HK-2 (cell line): ENCODE measurements around the gene LURAP1L.

Experiments used
- DNase-seq: peaks from one replicate; pipeline ENCODE4 v3.0.0-alpha.2; 2018; ENCODE audit not compliant: unreplicated experiment

The LURAP1L gene

GRCh38 chr9:12776513-12777055 lies 1.8 kb downstream of the LURAP1L start:
- no peak for DNase-seq

DNA sequence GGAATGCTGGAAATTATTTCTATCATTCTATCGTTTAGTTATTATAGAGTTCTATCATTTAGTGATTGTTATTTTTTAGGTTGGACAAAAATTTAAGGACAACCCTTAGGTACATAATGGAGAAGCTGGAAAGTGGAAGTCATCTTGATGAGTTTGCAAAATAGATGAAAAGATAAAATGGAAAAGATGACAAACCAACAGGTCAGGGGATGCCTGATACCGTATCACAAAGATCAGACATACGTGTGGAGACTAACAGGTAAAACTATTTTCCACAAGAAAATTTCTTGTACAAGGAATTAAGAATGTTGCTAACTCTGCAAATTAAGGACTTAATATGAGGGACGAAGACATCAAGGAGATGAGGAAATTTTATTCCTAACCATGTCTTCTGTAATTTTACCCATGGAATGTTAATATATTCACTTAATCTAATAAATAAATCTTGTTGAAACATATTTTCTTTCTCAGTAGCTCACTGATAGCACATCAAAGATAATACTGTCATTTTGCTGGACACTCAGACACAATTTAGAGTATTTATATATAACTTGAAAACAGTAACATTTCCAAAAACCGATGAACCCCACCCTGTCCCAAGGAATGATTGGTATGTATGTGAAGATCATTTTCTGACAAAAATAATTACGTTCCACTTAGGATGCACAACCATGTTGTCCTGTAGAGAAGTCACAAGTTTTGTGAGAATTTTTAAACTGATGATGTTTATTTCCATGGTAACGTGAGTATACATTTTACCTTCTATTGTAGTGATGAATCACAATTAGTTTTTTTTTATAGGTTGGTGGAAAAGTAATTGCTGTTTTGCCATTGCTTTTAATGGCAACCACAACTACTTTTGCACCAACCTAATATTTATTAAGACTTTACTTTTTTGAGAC lies 2.6 kb downstream of the LURAP1L start:
- DNase-seq = no peak

DNA sequence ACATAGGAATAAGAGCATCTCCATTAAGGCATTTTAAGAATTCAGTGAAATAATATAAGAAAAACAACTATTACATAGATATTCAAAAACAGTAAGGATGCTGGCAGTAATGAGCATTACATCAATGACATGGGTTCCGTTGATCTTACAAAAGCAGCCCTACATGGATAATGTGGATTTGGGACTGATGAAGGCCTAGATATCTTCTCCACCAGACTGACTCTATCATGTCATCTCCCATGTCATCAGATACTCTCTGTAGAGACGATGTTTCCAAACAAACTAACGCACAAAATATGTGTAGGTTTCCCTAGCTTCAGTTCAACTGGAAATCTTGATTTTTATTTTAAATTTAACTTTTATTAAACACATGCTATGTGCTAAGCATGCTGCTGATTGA lies 3.6 kb downstream of the LURAP1L start:
- DNase-seq = no peak

- no peak for DNase-seq
These were observed 6.5 kb downstream of the LURAP1L start for GRCh38 chr9:12781226-12781733.

- DNase-seq = no peak
These were observed 9.1 kb downstream of the LURAP1L start for GRCh38 chr9:12783767-12784460.

DNA sequence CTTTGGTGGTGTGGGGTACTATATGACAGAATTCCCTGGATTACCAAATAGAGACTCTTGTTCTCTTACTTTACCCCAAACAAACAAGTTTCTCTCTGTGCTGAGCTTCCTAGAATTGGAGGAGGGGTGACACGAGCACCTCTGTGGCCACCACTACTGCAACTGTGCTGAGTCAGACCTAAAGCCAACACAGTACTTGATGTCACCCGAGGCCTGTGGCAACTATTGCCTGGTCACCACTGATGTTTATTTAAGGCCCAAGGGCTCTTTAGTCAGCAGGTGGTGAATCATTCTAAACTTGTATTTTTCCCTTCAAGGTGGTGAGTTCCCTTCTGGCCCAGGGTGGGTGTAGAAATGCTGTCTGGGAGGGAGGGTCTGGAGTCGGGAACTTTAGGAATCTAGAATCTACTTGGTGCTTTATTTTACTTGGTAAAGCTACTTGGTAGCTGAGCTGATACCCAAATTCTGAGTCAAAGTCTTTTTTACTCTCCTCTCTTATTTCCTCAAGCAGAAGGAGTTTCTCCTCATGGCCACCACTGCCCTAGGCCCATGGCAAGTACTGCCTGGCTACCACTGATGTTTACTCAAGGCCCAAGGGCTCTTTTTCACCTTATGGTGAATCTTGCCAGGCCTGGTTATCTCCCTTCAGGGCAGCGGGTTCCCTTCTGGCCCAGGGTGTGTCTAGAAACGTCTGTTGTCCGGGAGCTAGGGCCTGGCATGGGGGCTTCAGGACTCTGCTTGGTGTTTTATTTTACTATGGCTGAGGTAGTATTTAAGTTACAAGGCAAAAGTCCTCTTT lies 9.8 kb downstream of the LURAP1L start:
- DNase-seq = peak; percentile 62

DNA sequence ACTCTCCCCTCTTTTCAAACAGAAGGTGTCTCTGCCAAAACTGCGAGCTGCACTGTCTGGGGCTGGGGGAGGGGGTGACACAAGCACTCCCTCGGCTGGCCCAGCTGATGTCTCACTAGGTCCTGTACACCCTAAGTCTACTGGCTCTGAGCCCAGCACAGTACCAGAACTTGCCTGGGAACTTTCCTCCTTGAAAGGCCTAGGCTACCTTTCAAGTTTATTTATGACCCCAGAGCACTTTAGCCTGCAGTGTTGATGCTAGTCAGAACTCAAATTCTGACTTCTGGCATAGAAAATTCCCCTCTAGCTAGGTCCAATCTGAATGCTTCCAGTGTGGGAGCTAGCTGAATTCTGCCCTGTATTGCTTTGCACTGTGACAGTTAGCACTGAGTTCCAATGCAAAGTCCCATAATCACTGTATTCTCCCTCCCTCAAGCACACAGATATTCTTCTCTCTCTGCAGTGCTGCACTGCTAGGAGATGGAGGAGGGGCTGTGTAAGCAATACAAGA lies 10.5 kb downstream of the LURAP1L start:
- peak; percentile 1 for DNase-seq

- no peak for DNase-seq
These were observed 11.1 kb downstream of the LURAP1L start for GRCh38 chr9:12785941-12786340.

- DNase-seq = no peak
These were observed 15.2 kb downstream of the LURAP1L start for GRCh38 chr9:12790001-12790400.

DNA sequence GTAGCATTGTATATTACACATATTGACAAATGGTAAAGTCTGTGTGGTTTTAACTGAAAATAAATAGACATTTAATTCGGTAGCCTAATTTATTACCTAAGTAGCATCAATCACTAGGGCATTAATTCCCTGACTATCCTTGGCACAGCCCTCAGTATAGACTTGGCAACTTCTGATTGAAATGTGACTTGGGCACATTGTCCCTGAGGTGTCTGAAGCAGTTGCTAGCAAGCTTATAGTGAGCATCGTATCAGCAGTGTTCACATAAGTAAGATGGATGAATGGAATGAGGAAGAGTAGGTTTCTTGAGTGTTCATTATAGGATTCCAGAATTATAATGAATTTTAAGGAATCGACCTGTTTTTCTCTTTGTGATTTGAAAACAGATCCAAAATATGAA lies 16.1 kb downstream of the LURAP1L start:
- DNase-seq = no peak

- no peak for DNase-seq
These were observed 19.4 kb downstream of the LURAP1L start for GRCh38 chr9:12794101-12794799.

- no peak for DNase-seq
These were observed 21.8 kb downstream of the LURAP1L start for GRCh38 chr9:12796601-12797000.

GRCh38 chr9:12797037-12797436 lies 22.2 kb downstream of the LURAP1L start:
- no peak for DNase-seq

DNA sequence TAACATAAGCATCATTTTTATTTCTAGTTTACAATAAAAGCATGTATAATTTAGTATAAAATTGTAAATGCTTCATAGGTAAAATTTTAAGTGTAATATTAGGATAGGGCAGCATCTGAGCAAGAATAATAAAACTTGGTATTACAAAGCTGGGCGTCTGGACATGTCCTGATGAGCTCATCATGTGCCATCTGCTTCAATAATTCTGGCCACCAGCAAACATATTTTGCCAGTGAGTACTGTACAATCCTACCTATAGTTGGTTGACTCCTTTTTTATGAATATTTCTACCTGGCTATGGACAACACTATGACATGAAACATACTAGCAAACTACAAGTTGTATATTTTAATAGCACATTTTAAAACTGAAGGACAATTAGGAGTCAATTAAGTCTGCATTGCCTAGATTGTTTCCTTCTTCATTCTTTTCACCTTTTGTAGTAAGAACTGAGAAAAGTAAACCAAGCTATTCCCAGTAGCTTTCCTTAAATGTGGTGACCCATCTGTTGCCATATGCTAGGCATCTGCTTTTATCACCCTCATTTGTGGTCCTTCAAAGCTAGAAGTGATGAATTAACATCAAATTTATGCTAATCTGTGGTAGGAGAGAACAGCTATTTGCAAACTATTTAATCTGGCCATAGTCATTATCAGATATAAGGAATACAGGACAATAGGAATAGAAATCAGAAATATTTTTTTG lies 23.4 kb downstream of the LURAP1L start:
- DNase-seq = no peak

DNA sequence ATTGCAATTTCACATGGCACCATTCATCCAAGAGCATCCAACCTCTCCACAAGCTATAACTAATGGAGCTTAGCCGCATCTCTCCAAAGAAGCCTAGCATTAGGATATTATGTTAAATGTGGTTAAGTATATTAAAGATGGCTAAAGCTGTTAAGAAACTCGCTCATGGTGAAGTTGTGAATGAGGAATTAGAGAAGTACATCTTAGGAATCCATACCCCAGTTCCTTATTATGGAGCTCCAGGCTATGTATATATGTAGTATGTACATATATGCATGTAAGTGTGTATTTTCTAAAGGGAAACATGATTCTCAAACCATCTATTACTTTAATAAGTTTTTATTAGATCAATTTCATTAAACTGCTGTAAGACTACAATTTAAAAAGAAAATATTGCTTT lies 26.4 kb downstream of the LURAP1L start:
- DNase-seq = no peak

GRCh38 chr9:12801663-12802062 lies 26.8 kb downstream of the LURAP1L start:
- DNase-seq = no peak

DNA sequence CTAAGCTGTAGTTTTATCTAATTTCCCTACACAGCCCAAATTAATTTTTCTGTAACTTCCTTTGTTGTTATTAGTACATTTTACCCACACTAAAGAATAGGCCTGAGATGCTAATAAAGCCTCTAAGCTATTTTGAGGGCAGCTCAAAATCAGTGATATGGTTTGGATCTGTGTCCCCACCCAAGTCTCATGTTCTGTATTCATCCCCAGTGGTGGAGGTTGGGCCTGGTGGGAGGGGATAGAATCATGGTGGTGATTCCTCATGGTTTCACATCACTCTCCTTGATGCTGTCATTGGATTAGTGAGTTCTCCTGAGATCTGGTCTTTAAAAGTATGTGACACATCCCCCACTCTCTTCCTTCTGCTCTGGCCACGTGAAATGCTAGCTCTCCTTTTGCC lies 27.3 kb downstream of the LURAP1L start:
- DNase-seq = no peak

DNA sequence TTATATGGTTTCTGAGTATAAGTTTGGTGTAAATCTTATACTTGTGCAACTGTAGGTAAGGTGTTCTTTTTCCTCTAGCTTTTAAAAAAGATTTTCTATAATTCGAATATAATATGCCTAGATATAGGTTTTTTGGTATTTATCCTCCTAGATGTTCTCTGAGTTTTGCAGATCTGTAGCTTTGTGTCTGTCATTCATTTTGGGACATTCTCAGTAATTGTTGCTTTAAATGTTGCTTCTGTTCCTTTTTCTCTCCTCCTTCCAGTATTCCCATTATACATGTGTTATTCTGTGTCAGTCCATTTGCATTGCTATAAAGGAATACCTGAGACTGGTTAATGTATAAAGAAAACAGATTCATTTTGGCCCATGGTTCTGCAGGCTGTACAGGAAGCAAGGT lies 33.7 kb downstream of the LURAP1L start:
- DNase-seq = no peak

DNA sequence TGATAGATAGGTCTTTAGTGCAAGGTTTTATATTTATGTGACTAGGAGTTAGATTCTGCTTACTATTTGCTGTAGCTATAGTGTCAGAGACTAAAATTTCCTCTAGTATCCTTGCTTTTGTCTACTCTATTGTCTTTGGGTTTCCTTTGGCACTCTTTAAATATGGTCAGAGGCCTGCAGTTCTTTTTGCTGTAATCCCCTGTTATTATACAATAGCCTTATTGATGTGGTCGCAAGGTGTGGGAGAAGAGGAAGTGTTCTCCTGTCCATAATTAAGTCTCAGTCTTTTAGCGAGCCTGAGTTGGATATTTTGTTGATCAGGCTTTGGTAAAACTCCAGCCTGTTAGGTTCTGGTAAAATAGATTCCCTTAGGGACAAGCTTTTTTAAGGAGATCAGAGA lies 34.9 kb downstream of the LURAP1L start:
- no peak for DNase-seq

GRCh38 chr9:12811935-12812334 lies 37.1 kb downstream of the LURAP1L start:
- no peak for DNase-seq
